Measurements from ENCODE around the gene IL17RA.
A peak's percentile ranks its signal among the peaks of the same experiment; 100 is the strongest.
"Not testable (repeated sequence)": the region's sequence is repeated elsewhere in the genome, so short reads cannot be mapped to it uniquely, and the experiment has no call there.

Gene IL17RA

DNA sequence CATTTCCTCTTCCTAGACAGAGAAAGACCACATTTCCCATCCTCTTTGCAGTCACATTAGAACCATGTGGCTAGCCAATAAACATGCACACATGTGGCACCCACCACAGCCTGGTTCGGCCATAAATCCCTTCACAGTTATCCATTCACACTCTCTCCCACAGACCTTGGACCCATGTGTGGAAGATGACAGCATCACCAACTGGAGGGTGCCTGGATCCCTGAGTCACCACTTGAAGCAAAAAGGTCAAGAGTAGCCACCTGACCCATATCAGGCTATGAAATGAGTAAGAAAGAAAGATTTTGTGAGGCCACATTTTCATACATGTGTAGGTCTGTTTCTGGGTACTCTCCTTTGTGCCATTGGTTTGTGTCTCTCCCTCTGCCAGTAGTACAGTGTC lies 45.4 kb downstream of the IL17RA start:
- DNase-seq, result peak; percentile 72

DNA sequence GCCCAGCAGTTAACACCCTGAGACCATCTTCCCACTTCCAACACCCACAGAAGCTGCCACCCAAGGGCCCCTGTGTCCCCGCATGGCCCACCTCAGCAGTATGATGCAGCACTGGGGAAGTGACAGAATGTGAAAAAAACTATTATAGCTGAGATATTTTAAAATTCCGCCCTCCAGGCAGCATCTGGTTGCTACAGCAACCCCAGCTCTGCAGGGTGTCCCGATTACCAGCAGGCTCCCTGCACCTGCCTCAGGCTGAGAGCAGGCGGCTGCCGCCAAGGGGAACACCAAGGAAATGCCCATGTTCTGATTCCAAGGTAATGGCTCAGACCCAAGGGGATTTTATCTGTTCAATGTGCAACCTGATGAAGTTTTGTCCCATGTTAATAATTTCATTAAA lies 46.9 kb downstream of the IL17RA start:
- DNase-seq, result peak; percentile 38

DNA sequence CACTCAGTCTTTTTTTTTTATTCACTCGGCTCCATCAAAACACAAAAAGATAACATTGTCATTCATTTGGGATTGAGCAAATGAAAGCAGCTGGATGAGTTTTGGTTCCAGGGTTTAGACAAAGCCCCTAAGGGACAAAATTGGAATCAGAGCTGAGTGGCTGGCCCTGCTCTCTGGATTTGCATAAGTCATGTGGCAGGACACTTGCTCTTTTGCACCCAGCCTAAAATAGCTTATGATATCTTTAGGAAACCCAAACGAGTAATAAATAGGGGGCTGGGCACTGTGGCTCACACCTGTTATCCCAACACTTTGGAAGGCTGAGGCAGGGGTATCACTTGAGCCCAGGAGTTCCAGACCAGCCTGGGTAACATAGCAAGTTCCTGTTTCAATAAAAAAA lies 47.3 kb downstream of the IL17RA start:
- DNase-seq, result no peak

DNA sequence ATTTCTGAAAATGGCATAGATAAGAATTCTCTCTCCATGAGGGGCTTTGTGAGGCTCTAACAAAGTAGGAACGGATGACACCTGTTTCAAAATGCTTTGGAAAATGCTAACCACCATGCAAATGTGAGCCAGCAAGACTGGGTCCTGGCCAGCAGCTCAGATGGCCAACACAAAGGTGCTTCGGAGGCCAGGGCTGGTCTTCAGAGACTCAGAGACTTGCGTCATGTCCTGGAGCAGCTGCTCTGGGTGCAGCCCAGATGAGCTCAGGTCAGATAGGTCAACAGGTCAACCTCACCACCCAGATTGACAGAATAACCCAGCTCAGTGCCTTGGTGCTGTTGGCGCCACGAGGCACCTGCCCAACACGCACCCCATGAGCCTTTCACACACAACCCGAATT lies 48.3 kb downstream of the IL17RA start:
- DNase-seq, result no peak

DNA sequence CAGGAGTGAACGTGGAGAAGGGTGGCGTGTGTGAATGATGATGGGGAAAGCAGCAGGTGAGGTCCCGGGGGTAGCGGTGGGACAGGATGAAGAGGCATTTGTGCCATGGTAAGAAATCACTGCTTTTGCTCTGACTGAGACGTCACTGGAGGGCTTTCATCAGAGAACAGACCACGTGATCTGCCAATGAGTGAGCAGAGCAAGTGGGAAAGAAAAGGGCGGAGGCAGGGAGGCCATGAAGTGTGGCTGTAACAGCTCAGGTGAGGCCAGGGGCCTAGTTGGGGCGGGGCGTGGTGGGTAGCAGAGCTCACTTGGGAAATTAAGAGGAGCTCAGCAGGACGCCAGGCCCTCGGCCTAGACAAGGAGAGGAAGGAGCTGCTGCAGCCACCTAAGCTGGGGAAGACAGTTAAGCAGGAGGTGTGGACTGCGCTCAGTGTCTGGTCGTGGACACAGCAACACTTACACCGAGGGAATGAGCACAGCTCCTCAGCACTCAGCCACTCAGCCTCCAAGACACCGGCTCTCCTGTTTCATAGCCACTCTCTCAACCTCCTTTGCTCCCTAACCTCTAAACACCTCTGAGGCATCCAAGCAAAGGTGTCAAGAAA lies 50.5 kb downstream of the IL17RA start:
- no peak for DNase-seq

DNA sequence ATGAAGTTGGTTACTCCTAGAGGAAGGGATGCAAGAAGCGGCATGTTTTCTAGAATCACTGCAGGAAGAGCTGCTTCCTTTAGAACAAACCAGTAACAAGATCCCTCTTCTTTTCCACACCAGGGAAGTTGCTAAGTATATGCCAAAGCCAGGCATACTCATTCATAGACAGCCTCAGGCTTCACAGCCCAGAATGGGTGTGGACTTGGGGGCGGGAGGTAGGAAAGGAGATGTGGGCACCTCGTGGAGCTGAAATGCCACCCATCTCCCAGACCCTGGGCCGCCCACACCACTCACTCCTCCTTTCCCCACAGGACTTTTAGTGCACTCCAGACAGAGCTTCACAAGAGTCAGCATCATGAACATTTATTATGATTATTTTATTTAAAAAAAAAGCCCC lies 52.4 kb downstream of the IL17RA start:
- no peak for DNase-seq

DNA sequence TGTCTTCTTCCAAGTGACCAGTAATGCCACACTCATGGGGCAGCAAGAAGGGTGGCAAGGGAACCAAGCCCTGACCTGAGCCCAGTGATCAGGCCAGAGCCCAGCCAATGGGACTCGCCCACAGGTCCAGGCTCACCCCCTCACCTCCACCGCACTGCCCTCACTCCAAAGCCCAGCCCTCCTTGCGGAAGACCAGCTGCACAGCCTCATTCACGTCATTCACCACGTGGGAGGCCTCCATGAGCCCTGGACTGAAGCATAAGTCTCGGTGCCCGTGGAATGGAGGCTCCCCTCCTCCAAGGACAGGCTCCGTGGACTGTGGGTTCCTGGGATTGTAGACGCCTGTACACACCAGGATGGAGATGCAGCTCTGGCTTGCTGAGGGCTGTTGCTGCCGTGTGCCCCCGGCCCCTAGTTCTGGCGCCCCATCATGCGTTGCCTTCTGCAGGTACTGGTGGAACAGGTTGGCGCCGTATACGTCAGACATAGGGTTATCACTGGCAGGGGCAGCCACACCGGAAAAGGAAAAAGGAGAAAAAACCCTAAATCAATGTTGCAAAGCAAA lies 53.1 kb downstream of the IL17RA start:
- DNase-seq, result no peak

DNA sequence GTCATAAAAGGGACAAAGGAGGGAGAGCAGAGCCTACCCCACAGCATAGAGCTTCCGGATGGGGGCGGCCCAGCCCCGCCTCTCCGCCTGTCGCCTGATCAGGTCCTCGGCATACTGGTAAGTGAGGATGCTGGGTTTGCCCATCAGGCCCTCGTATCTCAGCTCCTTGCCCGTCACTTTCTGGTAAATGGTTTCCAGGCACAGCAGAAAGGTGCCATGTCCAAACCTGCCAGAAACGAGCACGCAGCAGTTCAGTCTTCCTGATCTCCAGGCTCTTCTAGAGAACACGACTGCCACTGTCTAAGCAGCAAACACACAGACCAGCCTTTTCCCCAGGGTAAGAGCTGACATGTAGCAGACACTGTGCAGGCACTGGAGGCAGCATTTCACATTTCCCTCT lies 53.7 kb downstream of the IL17RA start:
- no peak for DNase-seq

DNA sequence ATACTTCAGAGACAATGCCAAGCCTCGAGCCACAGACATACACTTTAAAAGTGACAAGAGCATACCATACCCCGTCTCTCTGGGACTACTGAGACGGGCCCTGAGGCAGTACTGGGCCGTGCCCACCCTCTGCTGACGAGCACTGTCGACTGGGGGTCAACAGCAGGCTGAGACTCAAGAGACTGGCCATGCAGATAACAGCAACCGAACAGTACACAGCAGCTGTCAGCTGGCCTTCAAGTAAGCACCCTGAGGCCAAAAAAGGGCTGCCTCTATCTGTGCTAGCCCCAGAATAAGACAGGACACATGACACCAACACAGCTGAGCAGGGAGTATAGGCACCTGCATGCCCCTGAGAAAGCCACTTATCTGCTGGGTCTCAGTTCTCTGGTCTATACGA lies 55.2 kb downstream of the IL17RA start:
- no peak for DNase-seq

DNA sequence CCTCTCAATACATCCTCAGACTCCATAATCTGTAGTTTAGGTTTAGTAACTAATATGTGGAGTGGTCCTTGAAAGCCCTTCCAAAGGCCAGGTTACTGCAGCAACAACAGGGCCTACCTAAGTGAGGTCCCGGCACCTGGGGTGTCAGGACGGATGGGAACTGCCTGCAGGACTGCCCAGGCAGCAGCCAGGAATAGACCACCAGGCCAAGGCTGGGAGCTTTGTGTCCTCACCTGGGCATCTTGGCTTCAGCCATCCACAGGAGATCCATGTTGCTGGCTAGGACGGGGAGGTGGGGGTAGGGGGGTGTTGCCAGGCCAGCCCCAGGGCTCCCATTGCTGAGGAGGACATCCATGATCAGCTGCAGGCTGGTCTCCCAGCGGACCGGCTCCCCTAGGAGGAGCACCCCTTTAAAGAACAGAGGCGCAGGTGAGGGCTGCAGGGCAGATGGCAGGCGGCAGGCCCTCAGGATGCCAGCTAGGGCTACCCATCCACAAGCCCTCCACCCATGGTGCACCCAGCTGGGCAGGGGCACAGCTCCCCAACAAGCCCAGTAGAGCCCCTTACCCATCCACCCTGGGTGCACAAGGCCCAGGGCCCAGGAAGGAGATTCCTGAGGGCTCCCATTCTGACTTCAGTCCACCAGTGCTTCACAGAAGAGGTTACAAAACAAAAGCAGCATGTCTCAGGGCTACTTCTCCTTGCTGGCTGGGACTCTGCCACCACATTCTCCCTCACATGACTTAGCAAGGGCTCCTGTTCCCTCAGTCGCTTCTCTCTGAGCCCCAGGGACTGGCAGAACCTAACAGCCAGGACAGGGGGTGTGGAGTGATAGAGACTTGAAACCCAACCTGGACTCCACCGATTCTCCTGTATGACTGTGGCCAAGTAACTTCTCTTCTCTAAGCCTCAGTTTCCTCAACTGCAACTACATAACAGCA lies 56.3 kb downstream of the IL17RA start:
- DNase-seq, result no peak

DNA sequence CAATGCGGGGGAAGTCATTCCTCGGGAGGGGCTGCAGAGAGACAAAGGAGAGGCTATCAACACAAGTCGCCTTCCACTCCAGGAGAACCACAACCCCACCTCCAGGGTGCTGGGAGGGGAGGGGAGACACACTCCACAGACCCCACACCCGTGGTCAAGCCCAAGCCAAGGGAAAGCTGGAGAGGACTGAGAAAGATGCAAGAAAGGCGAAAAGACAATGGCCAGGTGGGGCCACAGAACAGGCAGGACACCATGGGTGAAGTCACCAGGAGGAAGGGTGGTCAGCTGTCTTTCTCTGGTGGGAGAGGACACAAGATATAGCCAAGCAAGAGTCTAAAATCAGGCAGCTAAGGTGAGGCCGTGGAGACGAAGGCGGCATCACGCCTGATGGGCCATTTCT lies 58.3 kb downstream of the IL17RA start:
- DNase-seq, result no peak

DNA sequence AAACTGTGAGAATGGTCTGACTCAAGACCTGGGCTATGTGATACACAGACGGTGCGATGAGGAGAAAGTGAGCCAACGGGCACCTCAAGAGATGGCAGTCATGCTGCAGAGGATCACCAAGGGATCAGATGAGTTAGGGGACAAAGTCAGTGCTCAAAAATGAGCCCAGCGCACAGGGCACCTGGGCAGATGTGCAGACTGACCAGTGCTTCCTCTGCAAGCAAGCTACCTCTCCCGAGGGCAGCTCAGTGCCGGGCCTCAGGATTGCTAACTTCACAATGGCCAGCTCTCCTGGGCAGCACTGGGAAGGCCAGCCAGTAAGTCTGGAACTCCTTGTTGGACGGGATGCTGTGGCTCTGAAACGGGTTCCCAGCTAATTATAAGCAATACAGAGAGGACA lies 59.0 kb downstream of the IL17RA start:
- no peak for DNase-seq

DNA sequence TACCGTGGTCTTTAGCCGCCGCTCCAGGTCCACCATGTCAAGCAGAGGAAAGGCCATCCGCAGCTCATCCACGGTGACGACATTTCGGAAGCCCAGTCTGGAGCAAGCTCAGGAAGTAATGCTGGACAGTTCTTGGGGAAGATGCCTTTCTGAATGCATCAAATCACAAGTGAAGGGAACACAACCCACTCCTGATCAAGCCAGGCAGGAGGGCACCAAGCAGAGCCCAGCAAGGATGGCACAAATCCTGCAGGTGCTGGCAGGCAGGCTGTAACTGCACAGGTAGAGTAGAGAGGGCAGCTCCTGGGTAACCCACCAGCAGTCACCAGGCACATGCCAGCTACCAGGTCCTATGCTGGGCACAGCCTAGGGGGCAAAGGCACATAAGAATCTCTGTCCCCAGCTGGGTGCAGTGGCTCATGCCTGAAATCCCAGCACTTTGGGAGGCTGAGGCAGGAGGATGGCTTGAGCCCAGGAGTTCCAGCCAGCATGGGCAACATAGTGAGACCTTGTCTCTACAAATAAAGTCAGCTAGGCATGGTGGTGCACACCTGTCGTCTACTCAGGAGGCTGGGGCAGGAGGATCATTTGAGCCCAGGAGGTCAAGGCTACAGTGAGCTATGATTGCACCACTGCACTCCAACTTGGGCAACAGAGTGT lies 60.4 kb downstream of the IL17RA start:
- DNase-seq, result no peak

DNA sequence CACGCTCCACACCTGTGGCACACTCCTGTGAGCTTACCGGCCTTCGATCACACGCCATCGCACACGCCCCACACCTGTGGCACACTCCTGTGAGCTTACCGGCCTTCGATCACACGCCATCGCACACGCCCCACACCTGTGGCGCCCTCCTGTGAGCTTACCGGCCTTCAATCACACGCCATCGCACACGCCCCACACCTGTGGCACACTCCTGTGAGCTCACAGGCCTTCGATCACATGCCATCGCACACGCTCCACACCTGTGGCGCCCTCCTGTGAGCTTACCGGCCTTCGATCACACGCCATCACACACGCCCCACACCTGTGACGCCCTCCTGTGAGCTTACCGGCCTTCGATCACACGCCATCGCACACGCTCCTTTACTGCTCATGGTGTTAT lies 62.7 kb downstream of the IL17RA start:
- DNase-seq, result not testable (repeated sequence)

DNA sequence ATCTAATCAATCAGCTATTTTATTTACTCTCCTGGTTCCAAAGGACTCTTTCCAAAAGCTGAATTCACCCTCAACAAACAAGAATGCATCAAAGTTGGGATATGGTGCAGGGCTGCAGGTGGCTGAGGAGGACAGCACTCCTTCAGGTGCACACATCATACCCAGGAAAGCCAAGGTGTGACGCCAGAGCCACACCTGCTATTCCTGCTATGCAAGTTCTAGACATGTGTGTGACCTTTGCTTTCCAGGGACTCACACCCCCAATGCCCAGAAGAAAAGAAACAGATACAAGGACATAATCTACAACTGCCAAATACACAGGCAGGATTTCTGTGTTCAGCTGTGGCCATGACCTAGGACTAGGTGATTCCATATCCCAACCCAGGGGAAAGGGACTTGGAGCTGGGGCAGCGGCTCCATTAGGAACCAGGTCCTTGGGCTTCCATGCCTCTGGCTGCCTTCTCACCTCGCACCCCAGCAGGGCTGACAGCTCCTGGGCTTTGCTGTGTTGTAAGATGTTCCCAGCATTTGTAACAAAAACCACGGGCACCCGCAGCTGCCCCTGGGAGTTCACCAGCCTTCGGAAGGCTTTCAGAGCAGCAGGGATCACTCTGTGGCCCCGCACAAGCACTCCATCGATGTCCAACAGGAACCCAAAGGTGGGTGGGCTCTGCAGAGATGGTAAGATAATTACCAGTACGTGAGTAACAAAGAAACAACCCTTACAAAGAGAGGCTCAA lies 64.4 kb downstream of the IL17RA start:
- DNase-seq, result no peak

DNA sequence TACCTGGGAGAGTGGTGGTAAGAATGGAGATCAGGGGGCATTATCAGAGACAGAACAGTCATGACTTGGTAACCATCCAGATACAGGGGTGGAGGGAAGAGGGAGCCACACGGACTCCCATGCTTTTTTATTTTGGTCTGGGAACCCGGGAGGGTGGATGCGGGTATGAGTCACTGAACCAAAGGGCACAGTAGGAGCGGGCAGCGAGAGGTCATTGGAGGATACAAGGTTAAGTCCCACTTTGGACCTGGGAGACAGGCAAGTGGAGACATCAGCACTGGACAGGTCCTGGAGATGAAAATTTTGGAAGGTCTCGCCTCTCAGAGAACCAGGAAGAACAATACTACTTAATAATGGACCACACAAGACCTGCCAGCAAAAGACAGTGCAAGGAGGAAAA lies 67.5 kb downstream of the IL17RA start:
- no peak for DNase-seq

DNA sequence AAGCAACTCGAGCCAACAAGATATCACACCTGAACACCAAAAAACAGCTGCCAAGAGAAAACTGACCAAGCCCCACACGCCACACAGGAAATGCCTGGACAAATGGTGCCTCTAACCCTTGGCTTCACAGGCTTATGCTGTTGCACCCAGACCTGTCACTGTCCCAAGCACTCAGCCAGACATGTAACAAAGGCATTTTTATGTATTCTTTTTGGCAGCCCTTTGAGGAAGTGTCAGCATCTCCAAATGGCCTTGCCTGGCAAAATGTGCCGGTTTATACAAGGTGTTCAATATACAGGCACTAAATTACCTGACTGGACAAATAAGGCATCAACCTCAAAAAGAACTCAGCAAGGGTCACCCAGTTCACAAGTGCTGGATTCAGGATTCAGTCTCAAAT lies 68.2 kb downstream of the IL17RA start:
- DNase-seq, result no peak

DNA sequence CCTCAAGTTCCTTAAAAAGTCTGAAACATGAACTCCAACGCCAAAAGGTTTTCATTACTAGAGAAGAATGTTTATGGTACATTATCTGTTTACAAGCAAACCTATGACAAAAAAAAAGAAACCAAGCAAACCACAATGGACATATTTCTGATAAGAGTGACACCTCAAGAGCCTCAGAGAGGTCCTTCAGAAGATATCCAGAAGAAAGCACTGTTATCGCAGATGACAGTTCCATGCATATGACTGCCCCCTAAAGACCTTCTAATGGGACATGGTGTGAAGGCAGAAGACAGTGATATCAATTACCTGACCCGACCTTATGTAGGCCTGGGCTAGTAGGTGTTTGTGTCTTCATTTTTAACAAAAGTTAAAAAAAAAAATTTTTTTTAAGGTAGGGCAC lies 71.1 kb downstream of the IL17RA start:
- DNase-seq, result no peak

DNA sequence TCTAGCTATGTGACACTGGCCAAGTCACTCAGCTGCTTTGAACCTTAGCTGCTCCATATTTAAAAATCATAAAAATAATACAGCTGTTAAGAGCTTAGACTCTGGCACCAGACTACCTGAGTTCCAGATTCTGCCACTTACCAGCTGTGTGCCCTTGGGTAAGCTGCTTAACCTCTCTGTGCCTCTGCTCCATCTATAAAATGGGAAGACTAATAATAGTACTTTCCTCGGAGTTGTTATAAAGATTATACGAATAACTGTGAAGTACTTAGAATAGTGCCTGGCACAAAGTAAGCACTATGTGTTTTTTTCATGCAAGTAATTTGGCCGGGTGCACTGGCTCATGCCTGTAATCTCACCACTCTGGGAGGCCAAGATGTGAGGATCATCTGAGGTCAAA lies 72.9 kb downstream of the IL17RA start:
- no peak for DNase-seq

DNA sequence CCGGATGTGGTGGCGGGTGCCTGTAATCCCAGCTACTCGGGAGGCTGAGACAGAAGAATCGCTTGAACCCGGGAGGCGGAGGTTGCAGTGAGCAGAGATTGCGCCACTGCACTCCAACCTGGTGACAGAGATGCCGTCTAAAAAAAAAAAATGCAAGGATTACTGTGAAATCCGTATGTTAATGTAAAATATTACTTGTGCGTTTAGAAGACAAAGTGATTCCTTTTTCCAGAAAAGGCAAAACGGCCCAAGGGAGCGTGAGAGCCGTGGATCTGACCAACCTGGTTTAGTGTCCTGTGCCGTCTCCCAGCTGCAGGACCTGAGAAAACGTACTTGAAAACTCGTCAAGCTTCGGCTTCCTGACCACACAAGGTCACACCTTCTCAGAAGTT lies 73.4 kb downstream of the IL17RA start:
- no peak for DNase-seq

DNA sequence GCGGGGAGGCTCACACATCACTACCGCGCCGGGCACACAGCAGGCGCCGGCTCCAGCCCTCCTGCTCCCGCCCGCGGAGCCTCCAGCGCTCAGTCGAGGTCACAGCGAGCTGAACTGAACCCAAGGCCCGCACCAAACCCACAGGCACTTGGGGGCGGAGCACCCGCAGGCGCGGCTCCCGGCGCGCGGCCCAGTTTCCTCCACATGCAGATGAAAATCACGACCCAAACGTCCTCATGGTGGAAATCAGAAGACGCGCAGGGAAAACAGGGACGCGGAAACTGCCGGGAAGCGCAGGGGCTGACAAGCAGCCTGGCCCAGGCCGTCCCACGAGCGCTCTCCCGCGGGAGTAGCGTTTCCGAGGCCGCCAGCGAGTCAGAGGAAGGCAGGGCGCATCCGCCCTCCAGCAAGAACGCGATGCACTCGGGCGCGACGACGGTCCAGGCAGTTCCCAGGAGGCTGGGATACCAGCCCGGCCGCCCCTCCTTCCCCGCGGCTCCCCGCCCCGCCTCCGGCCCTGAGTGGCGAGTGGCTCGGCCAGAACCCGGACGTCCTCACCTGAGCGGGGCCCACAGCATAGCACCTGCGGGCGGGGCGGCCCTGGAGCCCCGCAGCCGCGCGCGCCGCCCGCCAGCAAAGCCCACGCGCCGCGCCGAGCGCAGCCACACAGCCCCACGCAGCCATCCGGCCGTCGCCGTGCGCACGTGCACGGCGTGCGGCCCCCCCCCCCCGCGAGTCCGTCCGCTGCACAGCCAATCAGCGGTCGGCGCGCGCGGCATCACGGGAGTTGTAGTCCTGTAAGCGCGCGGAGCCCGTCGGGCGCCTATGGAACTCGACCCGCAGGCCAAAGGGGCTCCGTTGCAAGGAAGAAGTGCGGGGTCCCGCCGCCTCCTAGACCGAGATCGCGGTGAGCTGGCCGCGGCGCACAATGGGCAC lies 74.0 kb downstream of the IL17RA start, which contains the start of gene HDHD5:
Gene HDHD5, minus strand, starts transcription at position 710 of the 936 bp plus-strand sequence. Its CDS starts 26 bp downstream, at position 684.
- peak; percentile 95 for DNase-seq

DNA sequence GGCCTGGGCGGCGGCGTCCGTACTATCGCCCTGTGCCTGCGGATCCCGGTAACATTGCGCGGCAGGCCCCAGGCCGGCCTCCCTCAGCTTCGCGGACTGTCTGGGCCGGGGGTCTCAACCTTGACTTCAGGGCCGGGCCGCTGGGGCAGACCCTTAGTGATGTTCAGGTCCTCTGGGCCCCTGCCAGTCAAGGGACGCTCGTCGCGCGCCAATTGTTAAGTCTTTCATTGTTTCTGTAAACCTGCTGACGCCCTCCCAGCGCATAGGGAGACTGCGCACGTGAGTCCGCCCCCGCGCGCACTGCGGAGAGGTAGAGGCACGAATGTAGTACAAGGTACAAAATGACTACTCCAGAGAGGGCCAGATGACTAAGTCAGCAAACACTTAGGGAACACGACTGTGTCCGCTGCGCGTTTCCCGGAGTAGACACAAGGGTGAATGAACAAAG lies 74.7 kb downstream of the IL17RA start:
- peak; percentile 93 for DNase-seq

All from DMS53 (cell line).